Natural killer cell (primary cell): ENCODE data around the gene AEN. TPM values are rescaled to one million over a fixed set of nuclear protein-coding genes. Genes with fewer than 3 reads are reported as not detected.

Experiments
- ATAC-seq, 3 donors: fragments of 150-1000 bp in 2 of 3; fragments of 200-7000 bp in 1 of 3; cut with Tn5 transposase; 1 replicate in 1 of 3; 2 replicates in 2 of 3; pipeline ENCODE4 v1.10.0; 2021; ENCODE audit warnings: mild to moderate bottlenecking in 2 of 3, moderate library complexity in 2 of 3
- DNase-seq, 2 donors: peaks; one replicate each; pipeline versions ENCODE4 v3.0.0 to v3.0.0-alpha.2; 2013 to 2021; ENCODE audit warnings: mixed read lengths in 1 of 2
- H3K27ac ChIP-seq: one replicate; pipeline ENCODE4 v1.5.1; 2013; ENCODE audit warnings: mild to moderate bottlenecking, low read length
- H3K27me3 ChIP-seq: one replicate; pipeline ENCODE4 v1.6.1; 2013; ENCODE audit warnings: low read length; ENCODE audit not compliant: control insufficient read depth, insufficient read depth
- H3K36me3 ChIP-seq: one replicate; pipeline ENCODE4 v1.6.1; 2013; ENCODE audit warnings: low read length; ENCODE audit not compliant: control insufficient read depth, insufficient read depth
- H3K4me1 ChIP-seq: one replicate; pipeline ENCODE4 v1.6.1; 2013; ENCODE audit warnings: low read length; ENCODE audit not compliant: control insufficient read depth, insufficient read depth
- H3K4me3 ChIP-seq: one replicate; pipeline ENCODE4 v1.5.1; 2013; ENCODE audit warnings: low read length
- H3K9me3 ChIP-seq: one replicate; pipeline ENCODE4 v1.6.1; 2013; ENCODE audit warnings: low read length; ENCODE audit not compliant: control insufficient read depth, insufficient read depth
- H3K27ac Mint-ChIP-seq, 2 donors: one replicate each; pipeline ENCODE4 v1.8.0; 2022; ENCODE audit warnings: mild to moderate bottlenecking in 2 of 2, mixed read lengths in 2 of 2, moderate library complexity in 1 of 2
- H3K27me3 Mint-ChIP-seq, 2 donors: one replicate each; pipeline ENCODE4 v1.8.0; 2022; ENCODE audit warnings: low read depth in 2 of 2, mixed read lengths in 2 of 2
- H3K36me3 Mint-ChIP-seq: one replicate; pipeline ENCODE4 v1.8.0; 2022; ENCODE audit warnings: mixed read lengths
- H3K4me1 Mint-ChIP-seq, 2 donors: one replicate each; pipeline ENCODE4 v1.8.0; 2022; ENCODE audit warnings: mixed read lengths in 2 of 2
- H3K4me3 Mint-ChIP-seq: one replicate; pipeline ENCODE4 v1.8.0; 2022; ENCODE audit warnings: mild to moderate bottlenecking, moderate library complexity, mixed read lengths
- H3K9me3 Mint-ChIP-seq, 2 donors: one replicate each; pipeline ENCODE4 v1.8.0; 2022; ENCODE audit warnings: mixed read lengths in 2 of 2
- WGBS: methylation state at CpG from one replicate; pipeline ENCODE4 v1.1.7; 2013; ENCODE audit warnings: missing lambda C conversion rate; ENCODE audit not compliant: insufficient coverage; 5-methylcytosine and 5-hydroxymethylcytosine counted together
- intact Hi-C: fragments of 100-400 bp; cut with micrococcal nuclease; formaldehyde crosslinking; loops from one replicate; pipeline ENCODE4 v1.14.2; 2022
- total RNA-seq, 4 donors: library from RNA; stranded (reverse); fragments of 120-200 nt in 1 of 4; gene quantifications; one replicate each; pipeline versions ENCODE4 v1.2.3 to v1.2.4, GENCODE V29; 2013 to 2022
- TF ChIP-seq, protein P1 (sequence below): fragments of 200-600 bp; IDR thresholded peaks from one replicate; pipeline ENCODE4 v1.8.0; 2022; ENCODE audit warnings: antibody characterized with exemption

Gene AEN
- total RNA-seq, 3 donors from 2014 or later (not counting 1 experiment from before 2014, with no cell fraction given) = 19.9 to 26.9 (median 20.9) TPM

DNA sequence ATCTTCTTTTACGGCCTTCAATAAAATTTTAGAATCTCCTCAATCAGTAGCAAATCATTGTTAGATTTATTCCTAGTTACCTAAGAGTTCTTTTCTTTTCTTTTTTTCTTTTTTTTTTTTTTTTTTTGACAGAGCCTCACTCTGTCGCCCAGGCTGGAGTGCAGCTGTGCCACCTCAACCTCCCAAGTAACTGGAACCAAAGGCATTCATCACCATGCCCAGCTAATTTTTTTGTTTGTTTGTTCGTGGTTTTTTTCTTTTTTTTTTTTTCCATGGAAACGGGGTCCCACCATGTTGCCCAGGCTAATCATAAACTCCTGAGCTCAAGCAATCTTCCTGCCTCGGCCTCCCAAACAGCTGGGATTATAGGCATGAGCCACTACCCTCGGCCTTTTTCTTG lies 30.4 kb upstream of the AEN start:
- WGBS = 85% methylated on average over 5 of the region's 6 CpGs
- TF ChIP-seq, protein P1, sequence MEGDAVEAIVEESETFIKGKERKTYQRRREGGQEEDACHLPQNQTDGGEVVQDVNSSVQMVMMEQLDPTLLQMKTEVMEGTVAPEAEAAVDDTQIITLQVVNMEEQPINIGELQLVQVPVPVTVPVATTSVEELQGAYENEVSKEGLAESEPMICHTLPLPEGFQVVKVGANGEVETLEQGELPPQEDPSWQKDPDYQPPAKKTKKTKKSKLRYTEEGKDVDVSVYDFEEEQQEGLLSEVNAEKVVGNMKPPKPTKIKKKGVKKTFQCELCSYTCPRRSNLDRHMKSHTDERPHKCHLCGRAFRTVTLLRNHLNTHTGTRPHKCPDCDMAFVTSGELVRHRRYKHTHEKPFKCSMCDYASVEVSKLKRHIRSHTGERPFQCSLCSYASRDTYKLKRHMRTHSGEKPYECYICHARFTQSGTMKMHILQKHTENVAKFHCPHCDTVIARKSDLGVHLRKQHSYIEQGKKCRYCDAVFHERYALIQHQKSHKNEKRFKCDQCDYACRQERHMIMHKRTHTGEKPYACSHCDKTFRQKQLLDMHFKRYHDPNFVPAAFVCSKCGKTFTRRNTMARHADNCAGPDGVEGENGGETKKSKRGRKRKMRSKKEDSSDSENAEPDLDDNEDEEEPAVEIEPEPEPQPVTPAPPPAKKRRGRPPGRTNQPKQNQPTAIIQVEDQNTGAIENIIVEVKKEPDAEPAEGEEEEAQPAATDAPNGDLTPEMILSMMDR = no peak
- no peaks in the 10 kb centered on the region for H3K36me3 Mint-ChIP-seq
- Histone ChIP-seq H3K4me3 (no peak overlapping the region), H3K4me1 (no peaks in the 10 kb centered on the region), H3K27me3 (no peaks in the 10 kb centered on the region), H3K36me3 (no peaks in the 10 kb centered on the region), H3K9me3 (no peaks in the 10 kb centered on the region), H3K27ac (no peak overlapping the region)
- H3K9me3 Mint-ChIP-seq = no peaks in the 10 kb centered on the region
- no peak overlapping the region for H3K4me3 Mint-ChIP-seq
- DNase-seq (no peak), ATAC-seq (no peak)
- intact Hi-C loops = no loop called here
- H3K27me3 Mint-ChIP-seq = peaks cover 10 to 32% of the 10 kb centered on the region in 2 donors
- no peak overlapping the region for H3K27ac Mint-ChIP-seq
- H3K4me1 Mint-ChIP-seq = no peaks in the 10 kb centered on the region

DNA sequence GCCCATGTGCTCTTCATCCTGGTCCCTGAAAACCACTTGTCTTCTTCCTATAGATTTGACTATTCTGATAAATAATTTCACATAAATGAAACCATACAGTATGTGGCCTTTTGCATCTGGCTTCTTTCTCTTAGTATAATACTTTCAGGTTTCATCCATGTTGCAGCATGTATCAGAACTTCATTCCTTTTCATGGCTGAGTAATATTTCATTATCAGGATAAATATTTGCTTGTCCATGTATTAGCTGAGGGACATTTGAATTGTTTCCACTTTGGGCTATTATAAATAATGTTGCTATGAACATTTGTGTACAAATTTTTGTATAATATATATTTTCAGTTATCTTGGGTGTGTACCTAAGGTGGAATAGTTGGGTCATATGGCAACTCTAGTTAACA lies 29.8 kb upstream of the AEN start:
- Histone ChIP-seq H3K9me3 (no peaks in the 10 kb centered on the region), H3K27ac (no peak overlapping the region), H3K36me3 (no peaks in the 10 kb centered on the region), H3K27me3 (no peaks in the 10 kb centered on the region), H3K4me3 (no peak overlapping the region), H3K4me1 (no peaks in the 10 kb centered on the region)
- Mint-ChIP-seq H3K27me3 (peaks cover 10 to 29% of the 10 kb centered on the region in 2 donors), H3K4me3 (no peak overlapping the region), H3K9me3 (no peaks in the 10 kb centered on the region), H3K36me3 (no peaks in the 10 kb centered on the region), H3K4me1 (no peaks in the 10 kb centered on the region), H3K27ac (no peak overlapping the region)
- intact Hi-C loops = no loop called here
- ATAC-seq = no peak
- DNase-seq = no peak
- TF ChIP-seq, protein P1 = no peak

DNA sequence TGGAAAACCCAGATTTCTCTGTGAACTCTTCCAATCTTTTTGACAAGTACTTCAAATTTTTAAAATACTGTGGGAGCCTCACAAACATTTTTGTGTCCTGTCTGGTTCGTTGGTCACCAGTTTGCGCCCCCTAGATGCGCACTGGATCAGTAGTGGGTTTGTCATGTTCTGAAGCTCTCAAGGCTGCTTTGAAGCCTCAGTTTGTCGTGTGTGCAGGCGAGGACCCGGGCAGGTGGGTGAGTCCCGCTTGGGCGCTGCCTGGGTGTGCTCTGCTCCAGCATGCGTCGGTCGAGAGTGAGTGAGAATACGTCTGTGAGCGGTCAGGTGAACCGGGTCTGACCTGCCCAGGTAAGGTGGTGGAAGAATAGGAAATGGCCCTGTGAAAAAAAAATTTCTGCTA lies 17.3 kb upstream of the AEN start:
- Histone ChIP-seq H3K9me3 (no peaks in the 10 kb centered on the region), H3K27ac (no peak overlapping the region), H3K4me1 (peaks cover 13% of the 10 kb centered on the region), H3K27me3 (peaks cover 58% of the 10 kb centered on the region), H3K4me3 (no peak overlapping the region), H3K36me3 (no peaks in the 10 kb centered on the region)
- Mint-ChIP-seq H3K27me3 (peaks cover 50 to 76% of the 10 kb centered on the region in 2 donors), H3K36me3 (no peaks in the 10 kb centered on the region), H3K27ac (no peak overlapping the region), H3K4me3 (no peak overlapping the region), H3K4me1 (peaks cover 11 to 14% of the 10 kb centered on the region in 2 donors), H3K9me3 (no peaks in the 10 kb centered on the region)
- intact Hi-C loops = no loop called here
- WGBS = 16% methylated on average over 14 of the region's 14 CpGs
- ATAC-seq (no peak), DNase-seq (no peak)
- TF ChIP-seq, protein P1 = no peak
